ENCODE data around the gene SHMT2.

Gene SHMT2

GRCh38 chr12:57235728-57236131, 6.2 kb downstream of the SHMT2 start:
- DNase-seq (ENCODE audit: low read depth, low spot score), result no peak
- Histone ChIP-seq H3K9me3 (ENCODE audit: insufficient read depth, low read length) (no peaks in the 10 kb centered on the region), H3K9ac (ENCODE audit: insufficient read length, low read depth) (no peak overlapping the region), H3K36me3 (ENCODE audit: insufficient read depth, insufficient read length, low read length) (peaks cover 55% of the 10 kb centered on the region), H3K4me1 (ENCODE audit: insufficient read depth, insufficient read length) (peaks cover 21% of the 10 kb centered on the region), H3K4me3 (ENCODE audit: insufficient read length, low read depth) (no peak overlapping the region), H3K27me3 (ENCODE audit: insufficient read depth, insufficient read length) (peaks cover 38% of the 10 kb centered on the region)
- no peak for TF ChIP-seq SUZ12 (IDR thresholded peaks at IDR 0.05; ENCODE audit: extremely low read depth, insufficient read depth, insufficient read length)
- no peak for TF ChIP-seq YY1 (IDR thresholded peaks at IDR 0.05; ENCODE audit: insufficient read depth, insufficient read length)
- TF ChIP-seq ZNF274 (IDR thresholded peaks at IDR 0.05; ENCODE audit: low read depth, low read length), result no peak

GRCh38 chr12:57236201-57236924, 6.9 kb downstream of the SHMT2 start:
- H3K9ac ChIP-seq (ENCODE audit: insufficient read length, low read depth), result no peak overlapping the region
- TF ChIP-seq ZNF274 (IDR thresholded peaks at IDR 0.05; ENCODE audit: low read depth, low read length) (no peak), YY1 (IDR thresholded peaks at IDR 0.05; ENCODE audit: insufficient read depth, insufficient read length) (no peak), SUZ12 (IDR thresholded peaks at IDR 0.05; ENCODE audit: extremely low read depth, insufficient read depth, insufficient read length) (no peak)
- peaks cover 49% of the 10 kb centered on the region for H3K36me3 ChIP-seq (ENCODE audit: insufficient read depth, insufficient read length, low read length)
- H3K27me3 ChIP-seq (ENCODE audit: insufficient read depth, insufficient read length), result peaks cover 44% of the 10 kb centered on the region
- H3K4me3 ChIP-seq (ENCODE audit: insufficient read length, low read depth), result no peak overlapping the region
- H3K4me1 ChIP-seq (ENCODE audit: insufficient read depth, insufficient read length), result peaks cover 19% of the 10 kb centered on the region
- H3K9me3 ChIP-seq (ENCODE audit: insufficient read depth, low read length), result no peaks in the 10 kb centered on the region
- no peak for DNase-seq (ENCODE audit: low read depth, low spot score)

GRCh38 chr12:57236925-57237595, 7.5 kb downstream of the SHMT2 start:
- Histone ChIP-seq H3K27me3 (ENCODE audit: insufficient read depth, insufficient read length) (peaks cover 51% of the 10 kb centered on the region), H3K36me3 (ENCODE audit: insufficient read depth, insufficient read length, low read length) (peaks cover 42% of the 10 kb centered on the region), H3K9me3 (ENCODE audit: insufficient read depth, low read length) (no peaks in the 10 kb centered on the region; the same call in 1 of the 2 replicates), H3K9ac (ENCODE audit: insufficient read length, low read depth) (no peak overlapping the region), H3K4me3 (ENCODE audit: insufficient read length, low read depth) (no peak overlapping the region), H3K4me1 (ENCODE audit: insufficient read depth, insufficient read length) (peaks cover 18% of the 10 kb centered on the region)
- TF ChIP-seq ZNF274 (IDR thresholded peaks at IDR 0.05; ENCODE audit: low read depth, low read length) (no peak), SUZ12 (IDR thresholded peaks at IDR 0.05; ENCODE audit: extremely low read depth, insufficient read depth, insufficient read length) (no peak), YY1 (IDR thresholded peaks at IDR 0.05; ENCODE audit: insufficient read depth, insufficient read length) (no peak)
- DNase-seq (ENCODE audit: low read depth, low spot score), result no peak

DNA sequence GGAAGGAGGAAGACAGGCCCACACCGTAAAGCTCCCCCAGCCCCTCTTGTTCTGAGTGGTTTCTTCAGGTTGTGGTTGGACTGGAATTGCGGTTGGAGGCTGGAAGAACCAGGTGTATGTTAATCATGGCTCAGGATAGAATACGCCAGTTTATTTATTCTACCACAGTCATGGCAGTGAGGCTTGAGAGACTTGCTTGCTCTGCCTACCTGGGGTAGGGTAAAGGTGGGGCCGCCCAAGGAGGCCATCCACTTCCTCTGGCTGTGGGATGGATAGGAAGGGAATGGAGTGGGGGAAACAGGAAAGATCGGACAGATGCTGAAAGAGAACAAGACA, 8.1 kb downstream of the SHMT2 start:
- H3K9me3 ChIP-seq (ENCODE audit: insufficient read depth, low read length), result no peaks in the 10 kb centered on the region; the same call in 1 of the 2 replicates
- peaks cover 56% of the 10 kb centered on the region for H3K27me3 ChIP-seq (ENCODE audit: insufficient read depth, insufficient read length)
- peaks cover 22% of the 10 kb centered on the region for H3K4me1 ChIP-seq (ENCODE audit: insufficient read depth, insufficient read length)
- H3K4me3 ChIP-seq (ENCODE audit: insufficient read length, low read depth), result peak overlapping the region; percentile 49
- DNase-seq (ENCODE audit: low read depth, low spot score), result no peak
- H3K36me3 ChIP-seq (ENCODE audit: insufficient read depth, insufficient read length, low read length), result peaks cover 37% of the 10 kb centered on the region
- TF ChIP-seq SUZ12 (IDR thresholded peaks at IDR 0.05; ENCODE audit: extremely low read depth, insufficient read depth, insufficient read length), result no peak
- TF ChIP-seq ZNF274 (IDR thresholded peaks at IDR 0.05; ENCODE audit: low read depth, low read length), result no peak
- no peak for TF ChIP-seq YY1 (IDR thresholded peaks at IDR 0.05; ENCODE audit: insufficient read depth, insufficient read length)
- H3K9ac ChIP-seq (ENCODE audit: insufficient read length, low read depth), result peak overlapping the region; percentile 76

- H3K9me3 ChIP-seq (ENCODE audit: insufficient read depth, low read length), result no peaks in the 10 kb centered on the region; the same call in 1 of the 2 replicates
- peaks cover 62% of the 10 kb centered on the region for H3K27me3 ChIP-seq (ENCODE audit: insufficient read depth, insufficient read length)
- peak overlapping the region; percentile 76 for H3K9ac ChIP-seq (ENCODE audit: insufficient read length, low read depth)
- TF ChIP-seq YY1 (IDR thresholded peaks at IDR 0.05; ENCODE audit: insufficient read depth, insufficient read length) (no peak), SUZ12 (IDR thresholded peaks at IDR 0.05; ENCODE audit: extremely low read depth, insufficient read depth, insufficient read length) (peak; percentile 17), ZNF274 (IDR thresholded peaks at IDR 0.05; ENCODE audit: low read depth, low read length) (no peak)
- H3K4me1 ChIP-seq (ENCODE audit: insufficient read depth, insufficient read length), result peaks cover 24% of the 10 kb centered on the region
- no peak for DNase-seq (ENCODE audit: low read depth, low spot score)
- H3K4me3 ChIP-seq (ENCODE audit: insufficient read length, low read depth), result peak overlapping the region; percentile 49
- peaks cover 31% of the 10 kb centered on the region for H3K36me3 ChIP-seq (ENCODE audit: insufficient read depth, insufficient read length, low read length)
Measured at GRCh38 chr12:57237932-57238853, 8.7 kb downstream of the SHMT2 start.

DNA sequence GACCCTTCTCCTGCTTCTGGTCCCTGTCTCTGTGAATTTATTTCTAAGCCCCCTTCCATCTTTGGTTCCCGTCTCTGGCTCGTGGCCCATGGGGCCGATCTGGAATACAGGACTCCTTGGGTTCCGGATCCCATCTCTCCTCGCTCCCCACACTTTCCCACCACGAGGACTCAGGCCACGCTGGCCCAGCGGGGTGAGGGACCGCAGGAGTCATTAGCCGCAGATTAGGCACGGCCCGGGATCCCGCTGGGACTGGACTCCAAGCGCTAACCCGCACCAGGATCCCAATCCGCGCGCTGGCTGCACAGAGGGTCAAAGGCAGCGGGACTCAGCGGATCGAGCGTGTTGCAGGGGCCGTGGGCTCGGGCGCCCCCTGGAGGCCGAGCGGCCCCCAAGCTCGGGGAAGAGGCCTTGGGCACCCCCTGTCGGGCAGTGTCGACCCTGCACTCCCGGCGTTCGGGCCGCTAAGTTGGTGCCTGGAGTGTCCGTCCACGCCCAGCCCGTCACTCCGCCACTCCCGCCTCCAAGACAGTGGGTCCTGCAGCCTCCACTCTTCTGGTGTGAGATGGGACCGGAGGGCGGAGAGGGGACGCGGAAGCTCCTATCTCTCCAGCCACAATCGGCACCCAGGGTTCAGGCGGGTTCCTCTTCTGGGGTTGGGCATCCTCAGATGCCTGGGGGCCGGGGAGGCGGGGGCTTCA, 9.5 kb downstream of the SHMT2 start:
- no peak for TF ChIP-seq SUZ12 (IDR thresholded peaks at IDR 0.05; ENCODE audit: extremely low read depth, insufficient read depth, insufficient read length)
- no peak for TF ChIP-seq ZNF274 (IDR thresholded peaks at IDR 0.05; ENCODE audit: low read depth, low read length)
- no peak for TF ChIP-seq YY1 (IDR thresholded peaks at IDR 0.05; ENCODE audit: insufficient read depth, insufficient read length)
- no peaks in the 10 kb centered on the region; the same call in 1 of the 2 replicates for H3K9me3 ChIP-seq (ENCODE audit: insufficient read depth, low read length)
- H3K36me3 ChIP-seq (ENCODE audit: insufficient read depth, insufficient read length, low read length), result peaks cover 23% of the 10 kb centered on the region
- peak overlapping the region; percentile 49 for H3K4me3 ChIP-seq (ENCODE audit: insufficient read length, low read depth)
- peak overlapping the region; percentile 76 for H3K9ac ChIP-seq (ENCODE audit: insufficient read length, low read depth)
- peaks cover 22% of the 10 kb centered on the region for H3K4me1 ChIP-seq (ENCODE audit: insufficient read depth, insufficient read length)
- H3K27me3 ChIP-seq (ENCODE audit: insufficient read depth, insufficient read length), result peaks cover 65% of the 10 kb centered on the region
- peak; percentile 85 for DNase-seq (ENCODE audit: low read depth, low spot score)

All from NT2/D1 (cell line).